ENCODE measurements around the gene ZNF438.

DNA sequence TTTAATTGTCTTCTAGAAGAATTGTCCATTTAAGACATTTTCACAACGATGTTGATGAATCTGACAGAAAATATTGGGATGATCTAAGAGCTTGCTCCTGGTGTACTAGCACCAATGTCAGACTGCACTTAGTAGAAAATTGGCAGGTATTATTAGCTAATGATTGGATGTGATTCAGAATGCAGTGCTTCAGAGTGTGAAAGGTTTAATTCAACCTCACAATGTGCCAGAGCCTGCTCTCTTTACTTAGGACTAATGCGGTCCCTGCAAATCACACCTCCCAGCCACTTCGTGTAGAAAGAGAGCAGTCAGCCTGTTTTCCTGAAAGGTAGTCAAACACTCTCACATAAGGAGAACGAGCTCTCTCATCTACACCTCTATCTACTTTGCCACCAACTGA is 197.5 kb downstream of the ZNF438 start:
- TF ChIP-seq CTCF (IDR thresholded peaks at IDR 0.05) (no peak), POLR2AphosphoS5 (IDR thresholded peaks at IDR 0.05; ENCODE audit: low read depth, low read length) (no peak), SIN3A (IDR thresholded peaks at IDR 0.05; ENCODE audit: borderline replicate concordance, insufficient read depth, low read depth, low read length) (no peak), REST (IDR thresholded peaks at IDR 0.05; ENCODE audit: insufficient read depth in 1 of 2, low read depth in 2 of 2, low read length in 1 of 2) (no peak), TCF7L2 (IDR thresholded peaks at IDR 0.05; ENCODE audit: low read depth, low read length) (no peak)

Data from Panc1 (cell line).